GM12873 (cell line): ENCODE data around the gene ADGRF1.

ENCODE experiments used
- TF ChIP-seq, protein P1 (sequence below): IDR thresholded peaks from 2 replicates; pipeline ENCODE4 v1.5.1; 2012; ENCODE audit warnings: low read depth, mild to moderate bottlenecking, moderate library complexity, low read length, control low read depth; ENCODE audit not compliant: insufficient read depth; ENCODE audit errors: missing control alignments

The ADGRF1 gene

DNA sequence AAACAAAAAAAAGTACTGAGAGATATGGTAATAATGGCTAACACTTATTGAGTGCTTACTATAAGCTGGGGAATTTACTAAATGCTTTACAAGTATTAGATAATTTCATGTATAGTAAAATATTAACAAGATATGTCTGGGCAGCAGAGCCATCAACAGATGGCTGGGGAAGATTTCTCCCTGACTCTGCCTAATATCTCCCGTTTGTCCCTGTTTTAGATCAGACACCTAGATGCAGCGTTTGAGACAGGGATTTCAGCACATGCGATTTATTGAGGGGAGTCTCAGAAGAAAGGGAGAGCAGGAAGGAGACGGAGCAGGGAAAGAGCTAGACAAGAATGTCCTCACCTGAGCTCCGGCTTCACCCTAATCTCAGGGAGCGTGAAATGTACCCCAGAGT lies 36.9 kb upstream of the ADGRF1 start:
- TF ChIP-seq, protein P1, sequence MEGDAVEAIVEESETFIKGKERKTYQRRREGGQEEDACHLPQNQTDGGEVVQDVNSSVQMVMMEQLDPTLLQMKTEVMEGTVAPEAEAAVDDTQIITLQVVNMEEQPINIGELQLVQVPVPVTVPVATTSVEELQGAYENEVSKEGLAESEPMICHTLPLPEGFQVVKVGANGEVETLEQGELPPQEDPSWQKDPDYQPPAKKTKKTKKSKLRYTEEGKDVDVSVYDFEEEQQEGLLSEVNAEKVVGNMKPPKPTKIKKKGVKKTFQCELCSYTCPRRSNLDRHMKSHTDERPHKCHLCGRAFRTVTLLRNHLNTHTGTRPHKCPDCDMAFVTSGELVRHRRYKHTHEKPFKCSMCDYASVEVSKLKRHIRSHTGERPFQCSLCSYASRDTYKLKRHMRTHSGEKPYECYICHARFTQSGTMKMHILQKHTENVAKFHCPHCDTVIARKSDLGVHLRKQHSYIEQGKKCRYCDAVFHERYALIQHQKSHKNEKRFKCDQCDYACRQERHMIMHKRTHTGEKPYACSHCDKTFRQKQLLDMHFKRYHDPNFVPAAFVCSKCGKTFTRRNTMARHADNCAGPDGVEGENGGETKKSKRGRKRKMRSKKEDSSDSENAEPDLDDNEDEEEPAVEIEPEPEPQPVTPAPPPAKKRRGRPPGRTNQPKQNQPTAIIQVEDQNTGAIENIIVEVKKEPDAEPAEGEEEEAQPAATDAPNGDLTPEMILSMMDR = no peak

- TF ChIP-seq, protein P1 = no peak
Observed at GRCh38 chr6:47076422-47077344, 34.6 kb upstream of the ADGRF1 start.

DNA sequence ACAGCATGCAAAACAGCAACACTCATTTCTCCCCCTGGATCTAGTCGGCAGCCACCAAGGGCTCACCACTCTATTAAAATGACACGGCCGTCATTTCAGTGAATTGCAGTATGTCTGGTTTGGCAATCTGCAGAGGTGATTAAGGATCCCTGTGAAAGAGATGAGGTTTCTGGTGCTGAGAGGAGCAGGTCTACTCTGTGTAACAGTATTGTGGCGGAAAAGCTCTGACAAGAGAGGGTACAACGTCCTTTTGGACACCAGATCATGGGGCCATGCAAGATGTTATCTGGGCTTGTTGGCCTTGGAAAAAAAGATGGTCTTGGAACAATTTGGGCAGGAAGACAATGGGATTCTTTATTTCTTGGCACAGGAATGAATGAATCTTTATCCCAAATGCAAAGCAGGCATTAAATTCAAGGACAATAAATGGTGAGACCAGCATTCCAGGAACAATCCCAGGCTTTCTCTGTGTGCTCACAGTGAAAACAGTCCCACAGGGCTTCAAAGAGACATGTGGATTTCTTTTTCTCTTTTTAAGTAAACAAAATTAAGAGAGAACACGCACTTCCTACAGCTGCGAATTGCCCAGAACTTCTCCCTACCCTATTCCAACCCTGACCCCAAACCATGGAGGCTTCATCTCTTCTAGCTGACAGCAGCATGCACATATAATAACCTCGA lies 33.7 kb upstream of the ADGRF1 start:
- TF ChIP-seq, protein P1 = no peak

GRCh38 chr6:47075168-47075567 lies 33.0 kb upstream of the ADGRF1 start:
- TF ChIP-seq, protein P1 = no peak

DNA sequence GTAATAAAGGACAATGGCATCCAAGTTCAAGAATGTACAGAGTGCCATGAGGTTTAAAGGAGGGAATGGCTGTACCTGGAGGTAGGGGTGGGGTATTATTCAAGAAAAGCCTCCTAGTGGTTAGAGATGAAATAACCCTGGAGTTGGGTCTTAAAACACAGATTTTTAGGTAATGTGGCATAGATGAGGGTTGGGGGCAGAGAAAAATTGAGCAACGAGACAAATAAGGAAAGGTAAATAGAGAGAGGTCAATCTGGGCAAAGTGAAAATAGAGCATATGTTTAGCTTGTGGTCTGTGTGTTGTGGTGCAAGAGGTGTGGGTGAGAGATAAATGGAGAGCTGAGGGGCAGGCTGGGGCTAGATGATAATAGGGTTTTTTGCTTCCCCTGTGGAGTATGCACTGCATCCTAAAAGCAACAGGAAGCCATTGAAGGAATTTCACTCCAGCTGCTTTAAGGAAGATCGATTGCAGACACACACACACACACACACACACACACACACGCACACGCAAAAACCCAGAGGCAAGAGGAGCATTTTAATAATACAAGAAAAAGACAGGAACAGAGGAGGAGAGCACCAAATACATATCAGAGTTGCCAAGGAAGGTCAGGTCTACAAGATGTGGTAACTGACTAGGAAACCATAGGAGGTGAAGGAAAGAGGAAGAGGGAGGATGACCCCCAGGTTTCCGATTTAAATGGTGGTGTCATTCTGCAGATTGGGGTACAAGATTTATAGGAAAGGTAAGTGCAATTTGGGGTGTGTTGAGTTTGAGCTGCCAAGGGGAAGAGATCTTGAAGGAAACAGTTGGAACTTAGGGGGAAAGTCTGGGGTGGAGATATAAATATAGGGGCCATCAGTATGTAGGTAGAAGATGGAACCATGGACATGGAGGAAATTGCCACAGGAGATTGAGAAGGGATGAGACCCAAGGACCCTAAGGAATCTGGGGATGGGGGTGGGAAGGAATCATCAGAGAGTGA lies 31.3 kb upstream of the ADGRF1 start:
- TF ChIP-seq, protein P1 = peak; percentile 40

- TF ChIP-seq, protein P1 = no peak
Observed at GRCh38 chr6:47072667-47073066, 30.5 kb upstream of the ADGRF1 start.
